MM.1S (cell line): ENCODE results near the gene CNNM3.

Experiments used
- DNase-seq: peaks from one replicate; pipeline ENCODE4 v3.0.0-alpha.2; 2015
- H2AFZ ChIP-seq: fragments of 300-600 bp; sonication (generic); 2 replicates; pipeline ENCODE4 v1.6.0; 2016; ENCODE audit warnings: antibody characterized with exemption, low read length
- H3F3A ChIP-seq: fragments of 300-600 bp; sonication (generic); 2 replicates; pipeline ENCODE4 v1.6.1; 2016; ENCODE audit warnings: mild to moderate bottlenecking, antibody characterized with exemption, low read length, moderate library complexity, mixed read lengths; ENCODE audit not compliant: insufficient read depth
- H3K27ac ChIP-seq: fragments of 300-600 bp; sonication (generic); 2 replicates; pipeline ENCODE4 v1.5.1; 2016; ENCODE audit warnings: mild to moderate bottlenecking, low read length
- H3K27me3 ChIP-seq: fragments of 300-600 bp; sonication (generic); replicated peaks from 2 replicates; pipeline ENCODE4 v1.6.0; 2016; ENCODE audit warnings: low read length; ENCODE audit not compliant: insufficient read depth
- H3K36me3 ChIP-seq: fragments of 300-600 bp; sonication (generic); replicated peaks from 2 replicates; pipeline ENCODE4 v1.6.1; 2016; ENCODE audit warnings: mild to moderate bottlenecking, low read length, mixed read lengths; ENCODE audit not compliant: insufficient read depth
- H3K4me1 ChIP-seq: fragments of 300-600 bp; sonication (generic); 2 replicates; pipeline ENCODE4 v1.6.1; 2016; ENCODE audit warnings: low read length, mixed read lengths
- H3K4me2 ChIP-seq: fragments of 300-600 bp; sonication (generic); 2 replicates; pipeline ENCODE4 v1.6.0; 2016; ENCODE audit warnings: low read depth, low read length
- H3K4me3 ChIP-seq: fragments of 300-600 bp; sonication (generic); 2 replicates; pipeline ENCODE4 v1.5.1; 2016; ENCODE audit warnings: low read length, mixed read lengths
- H3K79me2 ChIP-seq: fragments of 300-600 bp; sonication (generic); 2 replicates; pipeline ENCODE4 v1.6.1; 2016; ENCODE audit warnings: mixed run types, low read length, mixed read lengths
- H3K9ac ChIP-seq: fragments of 300-600 bp; sonication (generic); 2 replicates; pipeline ENCODE4 v1.6.1; 2016; ENCODE audit warnings: low read length, mixed read lengths
- H3K9me2 ChIP-seq: fragments of 300-600 bp; sonication (generic); replicated peaks from 2 replicates; pipeline ENCODE4 v1.6.1; 2016; ENCODE audit warnings: mild to moderate bottlenecking, low read length, mixed read lengths; ENCODE audit not compliant: insufficient read depth
- H3K9me3 ChIP-seq: fragments of 300-600 bp; sonication (generic); replicated peaks from 2 replicates; pipeline ENCODE4 v1.6.1; 2016; ENCODE audit warnings: mild to moderate bottlenecking, low read length, mixed read lengths; ENCODE audit not compliant: insufficient read depth
- H4K20me1 ChIP-seq: fragments of 300-600 bp; sonication (generic); 2 replicates; pipeline ENCODE4 v1.6.1; 2016; ENCODE audit warnings: mild to moderate bottlenecking, low read length, moderate library complexity, mixed read lengths; ENCODE audit not compliant: insufficient read depth
- CTCF ChIP-seq: fragments of 300-600 bp; sonication (generic); IDR thresholded peaks from 2 replicates; pipeline ENCODE4 v1.5.1; 2016; ENCODE audit warnings: antibody characterized with exemption, low read length, mixed read lengths
- EZH2 ChIP-seq: fragments of 300-600 bp; sonication (generic); optimal IDR thresholded peaks from 2 replicates; pipeline ENCODE3; 2017; ENCODE audit warnings: low read depth, mild to moderate bottlenecking, antibody characterized with exemption, low read length, mixed read lengths
- EZH2phosphoT487 ChIP-seq: fragments of 300-600 bp; sonication (generic); IDR thresholded peaks from 2 replicates; pipeline ENCODE4 v1.6.1; 2018; ENCODE audit warnings: antibody characterized with exemption, low read length

Gene CNNM3

GRCh38 chr2:96878171-96878570 lies 62.1 kb downstream of the CNNM3 start:
- TF ChIP-seq EZH2phosphoT487 (no peak), EZH2 (no peak), CTCF (no peak)
- Histone ChIP-seq H3F3A (no peaks in the 10 kb centered on the region), H3K4me1 (no peaks in the 10 kb centered on the region), H3K36me3 (no peaks in the 10 kb centered on the region), H3K27me3 (peaks cover 29% of the 10 kb centered on the region; the same call in 1 of the 2 replicates), H2AFZ (no peak overlapping the region), H3K9me3 (no peaks in the 10 kb centered on the region), H3K4me2 (no peak overlapping the region), H3K27ac (no peak overlapping the region), H4K20me1 (no peaks in the 10 kb centered on the region), H3K9ac (no peak overlapping the region), H3K79me2 (no peaks in the 10 kb centered on the region), H3K9me2 (no peaks in the 10 kb centered on the region), H3K4me3 (no peak overlapping the region)
- DNase-seq, result no peak

GRCh38 chr2:96878796-96879544 lies 62.9 kb downstream of the CNNM3 start:
- TF ChIP-seq EZH2phosphoT487 (no peak), EZH2 (no peak), CTCF (no peak)
- H3K79me2 ChIP-seq, result no peaks in the 10 kb centered on the region

GRCh38 chr2:96879545-96880040 lies 63.5 kb downstream of the CNNM3 start:
- Histone ChIP-seq H3F3A (no peaks in the 10 kb centered on the region), H3K27me3 (peaks cover 29% of the 10 kb centered on the region; the same call in 1 of the 2 replicates), H2AFZ (no peak overlapping the region), H3K79me2 (no peaks in the 10 kb centered on the region), H3K27ac (no peak overlapping the region), H3K9me2 (no peaks in the 10 kb centered on the region), H3K9ac (no peak overlapping the region), H3K4me1 (no peaks in the 10 kb centered on the region), H3K4me3 (no peak overlapping the region), H4K20me1 (no peaks in the 10 kb centered on the region), H3K4me2 (no peak overlapping the region), H3K9me3 (no peaks in the 10 kb centered on the region), H3K36me3 (no peaks in the 10 kb centered on the region)
- DNase-seq, result no peak
- TF ChIP-seq EZH2 (no peak), CTCF (no peak)

More at GRCh38 chr2:96878796-96879544, 62.9 kb downstream of the CNNM3 start:
- Histone ChIP-seq H3K9me3 (no peaks in the 10 kb centered on the region), H3K4me1 (no peaks in the 10 kb centered on the region), H3K9ac (no peak overlapping the region), H2AFZ (no peak overlapping the region), H3K9me2 (no peaks in the 10 kb centered on the region), H3K4me3 (no peak overlapping the region), H3K27me3 (peaks cover 29% of the 10 kb centered on the region; the same call in 1 of the 2 replicates), H4K20me1 (no peaks in the 10 kb centered on the region), H3K36me3 (no peaks in the 10 kb centered on the region), H3K27ac (no peak overlapping the region), H3K4me2 (no peak overlapping the region), H3F3A (no peaks in the 10 kb centered on the region)
- DNase-seq, result no peak
